Thoracic aorta (tissue), 2 donors: ENCODE measurements around the gene NR4A2. TPM values are rescaled to one million over a fixed set of nuclear protein-coding genes. Genes with fewer than 3 reads are reported as not detected.

ENCODE experiments used
- ATAC-seq: fragments of 150-250 bp; one replicate; pipeline ENCODE4 v1.8.0; 2017; ENCODE audit warnings: low read depth; ENCODE audit not compliant: insufficient number of reproducible peaks, low FRiP score
- DNase-seq: peaks from one replicate; pipeline ENCODE4 v3.0.0-alpha.2; 2020; ENCODE audit warnings: low spot score
- H3K27ac ChIP-seq, 2 donors: fragments of 200-600 bp; sonication (generic); 1 replicate in 1 of 2; 2 replicates in 1 of 2; pipeline ENCODE4 v1.5.1; 2016; ENCODE audit warnings: mild to moderate bottlenecking in 2 of 2, moderate library complexity in 2 of 2
- H3K27me3 ChIP-seq: fragments of 200-600 bp; sonication (generic); replicated peaks from 2 replicates; pipeline ENCODE4 v1.6.0; 2016; ENCODE audit warnings: mild to moderate bottlenecking; ENCODE audit not compliant: insufficient read depth
- H3K36me3 ChIP-seq: fragments of 200-600 bp; sonication (generic); one replicate; pipeline ENCODE4 v1.5.1; 2016
- H3K4me1 ChIP-seq, 2 donors: fragments of 200-600 bp; sonication (generic); 1 replicate in 1 of 2; 2 replicates in 1 of 2; pipeline versions ENCODE4 v1.5.1 to v1.6.0; 2016; ENCODE audit warnings: low read depth in 2 of 2, mild to moderate bottlenecking in 1 of 2; ENCODE audit not compliant: control insufficient read depth in 1 of 2
- H3K4me3 ChIP-seq: fragments of 200-600 bp; sonication (generic); 2 replicates; pipeline ENCODE4 v1.5.1; 2016; ENCODE audit warnings: mild to moderate bottlenecking
- H3K9me3 ChIP-seq: fragments of 200-600 bp; sonication (generic); 2 replicates; pipeline ENCODE4 v1.5.1; 2016
- total RNA-seq, 2 donors: library from RNA; depleted of rRNA; stranded (reverse); fragments of >200 nt; gene quantifications; one replicate each; pipeline versions ENCODE4 v1.1.0 to v1.2.3, GENCODE V29; 2016
- TF ChIP-seq, protein P1 (sequence below): fragments of 200-600 bp; sonication (generic); IDR thresholded peaks from one replicate; pipeline ENCODE4 v1.5.1; 2019; ENCODE audit warnings: antibody characterized with exemption

Gene NR4A2
- total RNA-seq, 2 donors from 2014 or later = 4.4 to 11.5 TPM

DNA sequence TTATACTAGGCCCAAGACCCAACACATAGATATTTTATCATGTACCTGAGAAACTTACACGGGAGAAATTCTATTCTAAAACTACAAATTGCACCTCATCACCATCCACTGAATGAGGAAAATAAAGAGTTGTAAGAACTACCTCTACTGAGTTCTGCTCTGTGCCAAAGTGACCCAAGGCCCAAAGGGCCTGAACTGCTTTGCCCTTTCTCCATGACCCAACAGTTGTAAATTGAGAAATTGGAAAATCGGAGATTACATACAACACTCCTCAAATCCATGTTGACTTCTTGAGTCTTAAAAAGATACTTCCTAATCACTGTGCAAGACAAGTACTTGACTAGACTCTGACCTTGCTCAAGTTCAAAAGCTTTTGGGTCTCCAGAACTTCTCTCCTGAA lies 8.8 kb downstream of the NR4A2 start:
- no peaks in the 10 kb centered on the region for H3K9me3 ChIP-seq
- H3K4me1 ChIP-seq = peaks cover 0 to 18% of the 10 kb centered on the region in 2 donors
- H3K27me3 ChIP-seq = no peaks in the 10 kb centered on the region
- no peaks in the 10 kb centered on the region for H3K36me3 ChIP-seq
- TF ChIP-seq, protein P1, sequence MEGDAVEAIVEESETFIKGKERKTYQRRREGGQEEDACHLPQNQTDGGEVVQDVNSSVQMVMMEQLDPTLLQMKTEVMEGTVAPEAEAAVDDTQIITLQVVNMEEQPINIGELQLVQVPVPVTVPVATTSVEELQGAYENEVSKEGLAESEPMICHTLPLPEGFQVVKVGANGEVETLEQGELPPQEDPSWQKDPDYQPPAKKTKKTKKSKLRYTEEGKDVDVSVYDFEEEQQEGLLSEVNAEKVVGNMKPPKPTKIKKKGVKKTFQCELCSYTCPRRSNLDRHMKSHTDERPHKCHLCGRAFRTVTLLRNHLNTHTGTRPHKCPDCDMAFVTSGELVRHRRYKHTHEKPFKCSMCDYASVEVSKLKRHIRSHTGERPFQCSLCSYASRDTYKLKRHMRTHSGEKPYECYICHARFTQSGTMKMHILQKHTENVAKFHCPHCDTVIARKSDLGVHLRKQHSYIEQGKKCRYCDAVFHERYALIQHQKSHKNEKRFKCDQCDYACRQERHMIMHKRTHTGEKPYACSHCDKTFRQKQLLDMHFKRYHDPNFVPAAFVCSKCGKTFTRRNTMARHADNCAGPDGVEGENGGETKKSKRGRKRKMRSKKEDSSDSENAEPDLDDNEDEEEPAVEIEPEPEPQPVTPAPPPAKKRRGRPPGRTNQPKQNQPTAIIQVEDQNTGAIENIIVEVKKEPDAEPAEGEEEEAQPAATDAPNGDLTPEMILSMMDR = no peak
- no peak for DNase-seq
- H3K27ac ChIP-seq = no peak overlapping the region
- no peak for ATAC-seq
- no peak overlapping the region for H3K4me3 ChIP-seq

- no peak overlapping the region for H3K27ac ChIP-seq
- peaks cover 0 to 18% of the 10 kb centered on the region in 2 donors for H3K4me1 ChIP-seq
- DNase-seq (no peak), ATAC-seq (no peak)
- peak overlapping the region; percentile 68 for H3K4me3 ChIP-seq
- TF ChIP-seq, protein P1 = no peak
- H3K36me3 ChIP-seq = no peaks in the 10 kb centered on the region
- no peaks in the 10 kb centered on the region for H3K27me3 ChIP-seq
- H3K9me3 ChIP-seq = no peaks in the 10 kb centered on the region
These were observed 9.8 kb downstream of the NR4A2 start for GRCh38 chr2:156322686-156323231.

GRCh38 chr2:156322051-156322685 lies 10.4 kb downstream of the NR4A2 start:
- Histone ChIP-seq H3K27ac (no peak overlapping the region), H3K4me1 (peaks cover 0 to 18% of the 10 kb centered on the region in 2 donors), H3K9me3 (no peaks in the 10 kb centered on the region), H3K4me3 (peak overlapping the region; percentile 68), H3K27me3 (no peaks in the 10 kb centered on the region), H3K36me3 (no peaks in the 10 kb centered on the region)
- TF ChIP-seq, protein P1 = no peak
- ATAC-seq = no peak
- DNase-seq = no peak

GRCh38 chr2:156321243-156321904 lies 11.1 kb downstream of the NR4A2 start:
- TF ChIP-seq, protein P1 = no peak
- no peaks in the 10 kb centered on the region for H3K36me3 ChIP-seq
- H3K4me1 ChIP-seq = peaks cover 0 to 18% of the 10 kb centered on the region in 2 donors
- peak overlapping the region; percentile 68 for H3K4me3 ChIP-seq
- H3K27ac ChIP-seq = no peak overlapping the region
- H3K9me3 ChIP-seq = no peaks in the 10 kb centered on the region
- DNase-seq = no peak
- no peak for ATAC-seq
- no peaks in the 10 kb centered on the region for H3K27me3 ChIP-seq

DNA sequence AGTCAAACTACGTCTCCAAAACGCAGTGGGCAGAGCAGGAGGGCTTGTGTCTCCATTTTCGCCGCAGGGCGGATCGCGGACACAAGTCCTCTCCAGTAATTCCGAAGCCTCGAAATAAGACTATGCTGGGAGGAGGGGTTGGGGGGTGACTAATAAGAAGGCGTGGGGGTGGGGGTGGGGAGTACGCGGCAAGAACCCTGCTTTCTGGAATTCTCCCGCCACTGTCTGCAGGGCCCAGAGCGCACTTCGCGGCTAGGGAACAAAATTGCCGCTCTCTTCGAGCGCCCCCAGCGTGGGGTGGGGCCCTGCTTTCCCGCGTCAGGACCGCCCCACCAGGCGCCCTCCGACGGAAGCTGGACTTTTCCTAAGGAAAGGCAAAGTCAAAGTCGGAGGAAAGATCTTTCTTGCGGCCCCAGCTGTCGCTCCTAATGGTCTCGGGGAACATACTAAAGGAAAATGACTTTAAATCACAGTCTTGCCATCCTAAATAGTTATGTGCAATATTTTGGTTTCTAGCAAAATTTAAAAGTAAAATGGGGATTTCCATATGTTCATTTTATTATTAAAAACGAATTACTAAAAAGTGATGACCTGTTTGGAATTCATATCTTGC lies 11.9 kb downstream of the NR4A2 start:
- Histone ChIP-seq H3K27me3 (no peaks in the 10 kb centered on the region), H3K9me3 (no peaks in the 10 kb centered on the region), H3K27ac (peak overlapping the region; percentile 46 to 72), H3K36me3 (no peaks in the 10 kb centered on the region), H3K4me1 (peaks cover 0 to 18% of the 10 kb centered on the region in 2 donors), H3K4me3 (peak overlapping the region; percentile 68)
- DNase-seq (no peak), ATAC-seq (no peak)
- TF ChIP-seq, protein P1 = no peak
